Dermis blood vessel endothelial cell (primary cell): Measurements from ENCODE around the gene LAMA1. TPM values are rescaled to one million over a fixed set of nuclear protein-coding genes. Genes with fewer than 3 reads are reported as not detected.

Source experiments
- total RNA-seq: library from RNA; depleted of rRNA; stranded (reverse); fragments of >200 nt; gene quantifications from 2 replicates; pipeline ENCODE4 v1.2.3, GENCODE V29; 2014

The LAMA1 gene
- total RNA-seq, 1 donor from 2014 or later, result 1.2 TPM

Other genes starting within 250 kb of the LAMA1 start
- gene LRRC30, start 113.3 kb upstream of the LAMA1 start, total RNA-seq, result not detected in 2 replicates